Caki2 (cell line): ENCODE data around the gene SETD6. TPM values are rescaled to one million over a fixed set of nuclear protein-coding genes. Genes with fewer than 3 reads are reported as not detected.
"Not testable (repeated sequence)": the region's sequence is repeated elsewhere in the genome, so short reads cannot be mapped to it uniquely, and the experiment has no call there.

Source experiments
- DNase-seq: peaks from one replicate; pipeline ENCODE4 v3.0.0-alpha.2; 2015; ENCODE audit warnings: low read depth
- in situ Hi-C: cut with HindIII; loops from 2 replicates; pipeline ENCODE4 v1.10.0; 2016; ENCODE audit warnings: low sequenced_read_pairs, low pct_unique_long_range_greater_than_20kb, mixed read lengths
- total RNA-seq: library from RNA; depleted of rRNA; stranded (reverse); fragments of >200 nt; shearing (Covaris generic); gene quantifications from 2 replicates; pipeline ENCODE4 v1.2.3, GENCODE V29; 2014; ENCODE audit warnings: low replicate concordance; rRNA removed

SETD6 gene
- total RNA-seq, result 17.8 and 26.2 TPM in 2 replicates

- in situ Hi-C loops, result no loop called here
- peak; percentile 81 for DNase-seq
Observed at GRCh38 chr16:58515125-58515870, at the start of gene SETD6. TSS of gene SETD6 (plus strand) at chr16:58515517. CDS start at chr16:58515538, 21 bp downstream.

GRCh38 chr16:58465817-58466216, 49.5 kb upstream of the SETD6 start:
- in situ Hi-C loops, result no loop called here

GRCh38 chr16:58466396-58466795, 48.9 kb upstream of the SETD6 start:
- DNase-seq, result no peak
- in situ Hi-C loops, result no loop called here

More at GRCh38 chr16:58465817-58466216, 49.5 kb upstream of the SETD6 start:
- no peak for DNase-seq

DNA sequence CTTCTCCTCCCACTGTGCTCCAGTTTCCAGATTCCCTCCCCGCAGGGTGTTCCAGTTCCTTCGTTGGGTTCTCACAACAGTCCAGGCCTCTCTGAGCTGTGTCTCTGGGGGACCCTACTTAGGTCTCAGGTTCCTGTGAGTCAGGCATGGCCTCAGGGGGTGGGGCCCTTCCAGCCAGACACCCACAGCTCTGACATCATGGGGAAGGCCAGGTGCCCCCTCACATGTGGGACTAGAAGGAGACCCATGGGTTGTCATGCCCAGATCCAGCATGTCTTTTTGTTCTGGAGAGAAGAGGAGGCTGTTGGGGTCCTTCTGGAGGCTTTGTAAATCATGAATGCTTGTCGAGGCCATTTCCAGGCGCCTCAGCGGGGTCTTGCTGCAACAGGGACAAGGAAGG, 47.4 kb upstream of the SETD6 start:
- in situ Hi-C loops, result no loop called here

DNA sequence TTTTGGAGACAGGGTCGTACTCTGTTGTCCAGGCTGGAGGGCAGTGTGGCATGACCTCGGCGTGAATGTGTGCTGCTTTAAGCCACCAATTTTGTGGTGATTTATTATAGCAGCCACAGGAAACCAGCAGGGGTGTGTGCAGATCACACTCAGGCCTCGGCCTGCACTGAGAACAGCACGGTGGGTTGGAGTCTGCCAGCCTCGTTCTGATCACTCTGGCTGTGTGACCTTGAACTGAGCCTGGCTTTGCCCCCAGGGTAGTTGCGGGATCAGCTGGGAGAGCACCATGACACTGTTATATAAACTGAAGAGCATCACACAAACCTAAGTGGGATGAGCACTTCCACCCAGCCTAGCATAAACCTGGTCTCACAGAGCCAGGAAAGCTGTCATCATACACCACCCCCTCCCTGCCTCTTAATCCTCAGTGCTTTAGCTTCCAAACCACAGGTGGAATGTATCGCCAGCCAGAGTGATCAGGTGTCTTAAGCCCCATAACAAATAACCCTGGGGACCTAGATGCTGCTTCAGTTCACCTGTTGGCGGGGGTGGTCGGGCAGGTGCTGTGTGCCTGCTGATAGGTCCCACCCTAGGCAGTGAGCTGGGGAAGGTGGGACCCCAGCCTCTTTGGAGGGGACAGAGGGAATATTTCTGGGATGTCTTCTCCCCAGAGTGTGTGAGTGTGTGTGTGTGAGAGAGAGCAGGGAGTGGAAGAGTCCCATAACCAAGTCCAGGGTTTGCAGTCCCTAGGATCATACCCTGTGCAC, 43.9 kb upstream of the SETD6 start:
- no peak for DNase-seq
- in situ Hi-C loops, result no loop called here

More for the DNA sequence above, 47.4 kb upstream of the SETD6 start:
- DNase-seq, result no peak

DNA sequence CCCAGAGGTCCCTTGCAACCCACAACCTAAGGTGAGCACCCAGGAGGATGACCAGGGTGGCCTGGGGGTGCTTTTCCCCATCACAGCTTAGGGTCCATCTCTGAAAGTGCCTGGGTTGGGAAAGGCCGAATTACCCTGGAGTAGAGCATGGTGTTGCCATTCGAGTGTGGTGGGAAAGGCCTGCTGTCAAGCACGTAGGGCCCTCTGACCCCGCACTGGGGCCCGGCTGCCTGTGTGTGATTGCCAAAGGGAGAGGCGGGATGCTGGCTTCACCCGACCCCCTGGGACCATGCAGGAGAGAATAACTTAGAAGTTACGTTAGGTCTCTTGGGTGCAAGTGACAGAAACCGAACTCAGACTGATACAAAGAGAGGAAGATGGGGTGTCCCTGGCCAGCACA, 43.1 kb upstream of the SETD6 start:
- no peak for DNase-seq
- in situ Hi-C loops, result no loop called here

DNA sequence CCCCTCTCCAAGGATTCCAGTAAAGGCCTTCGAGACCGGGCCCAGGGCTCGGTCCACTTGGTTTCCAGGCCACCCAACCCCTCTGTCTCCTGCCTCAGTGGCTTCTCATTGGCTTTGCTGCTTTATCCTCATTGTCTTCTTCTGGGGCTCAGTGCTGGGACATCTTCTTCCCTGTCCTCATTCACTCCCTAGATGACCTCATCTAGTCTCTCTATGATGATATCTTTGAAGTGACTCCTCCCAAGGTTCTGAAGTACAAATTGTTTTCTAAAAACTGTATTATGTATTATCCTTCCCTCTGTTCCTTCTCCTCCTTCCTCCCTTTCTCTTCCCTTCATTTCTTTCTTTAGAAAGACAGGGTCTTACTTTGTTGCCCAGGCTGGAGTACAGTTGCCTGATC, 42.5 kb upstream of the SETD6 start:
- in situ Hi-C loops, result no loop called here
- no peak for DNase-seq

DNA sequence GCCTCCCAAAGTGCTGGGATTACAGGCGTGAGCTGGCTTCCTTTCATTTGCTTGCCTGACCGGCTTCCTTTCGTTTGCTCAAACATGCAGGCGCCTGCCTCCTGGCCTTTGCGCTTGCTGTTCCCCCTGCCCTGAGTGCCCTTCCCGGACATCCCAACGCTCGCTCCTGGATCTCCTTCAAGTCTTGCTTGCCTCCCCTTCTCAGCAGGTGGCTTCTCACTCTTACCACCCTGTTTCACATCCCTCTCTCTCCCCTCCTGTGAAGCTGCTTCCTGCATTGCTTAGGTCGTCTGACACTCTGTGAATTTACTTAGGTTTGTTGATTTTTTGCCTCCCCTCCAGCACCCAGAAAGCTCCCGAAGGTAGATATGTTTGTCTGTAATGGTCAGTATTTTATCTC, 41.0 kb upstream of the SETD6 start:
- in situ Hi-C loops, result no loop called here
- DNase-seq, result no peak

DNA sequence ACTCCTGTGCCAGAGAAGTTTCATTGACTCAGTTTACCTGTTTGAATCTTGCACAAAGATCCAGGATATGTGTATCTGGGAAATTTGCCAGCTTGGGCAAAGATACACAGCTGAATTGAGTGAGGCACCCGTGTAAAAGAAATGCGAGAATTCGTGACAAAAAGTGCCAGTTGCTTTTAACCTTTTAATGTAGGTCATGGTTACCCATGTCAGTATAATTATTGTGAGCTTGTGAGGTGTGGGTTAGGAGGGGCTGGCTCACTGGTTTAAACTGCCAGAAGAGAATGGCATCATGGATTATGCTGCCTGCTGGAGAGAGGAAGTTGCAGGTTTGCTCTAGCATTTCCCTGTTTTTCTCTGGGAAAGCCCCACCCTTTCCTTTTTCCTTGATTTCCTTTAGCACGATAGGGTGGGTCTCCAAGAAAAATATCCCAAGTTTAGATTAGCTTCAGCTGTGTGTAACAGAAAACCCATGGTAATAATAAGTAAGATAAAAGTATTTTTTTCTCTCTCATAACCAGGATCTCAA, 40.2 kb upstream of the SETD6 start:
- in situ Hi-C loops, result no loop called here
- no peak for DNase-seq

GRCh38 chr16:58476791-58477190, 38.5 kb upstream of the SETD6 start:
- no peak for DNase-seq
- in situ Hi-C loops, result no loop called here

GRCh38 chr16:58478427-58478826, 36.9 kb upstream of the SETD6 start:
- in situ Hi-C loops, result no loop called here
- DNase-seq, result no peak

GRCh38 chr16:58481226-58481869, 34.0 kb upstream of the SETD6 start:
- DNase-seq, result no peak
- in situ Hi-C loops, result no loop called here

DNA sequence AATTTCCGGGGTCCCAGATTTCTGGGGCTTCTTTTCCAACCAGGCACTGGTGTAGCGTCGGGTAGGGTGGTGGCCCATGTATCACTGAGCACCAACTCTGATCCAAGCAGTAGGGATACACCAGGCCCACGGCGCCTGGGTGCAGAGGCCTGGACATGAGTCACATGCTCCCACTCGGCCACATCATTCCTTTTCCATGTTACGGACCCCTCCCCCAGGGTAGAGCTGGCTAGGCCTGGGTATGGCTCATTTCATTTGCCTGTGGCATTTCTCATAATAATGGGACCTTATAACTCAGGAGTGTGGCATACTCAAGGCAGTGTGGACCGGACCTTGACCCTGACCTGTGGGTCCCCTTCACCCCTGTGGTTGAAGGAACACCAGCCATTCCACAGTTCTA, 33.4 kb upstream of the SETD6 start:
- in situ Hi-C loops, result no loop called here
- DNase-seq, result no peak

- in situ Hi-C loops, result no loop called here
- no peak for DNase-seq
Observed at GRCh38 chr16:58485184-58485887, 30.0 kb upstream of the SETD6 start.

DNA sequence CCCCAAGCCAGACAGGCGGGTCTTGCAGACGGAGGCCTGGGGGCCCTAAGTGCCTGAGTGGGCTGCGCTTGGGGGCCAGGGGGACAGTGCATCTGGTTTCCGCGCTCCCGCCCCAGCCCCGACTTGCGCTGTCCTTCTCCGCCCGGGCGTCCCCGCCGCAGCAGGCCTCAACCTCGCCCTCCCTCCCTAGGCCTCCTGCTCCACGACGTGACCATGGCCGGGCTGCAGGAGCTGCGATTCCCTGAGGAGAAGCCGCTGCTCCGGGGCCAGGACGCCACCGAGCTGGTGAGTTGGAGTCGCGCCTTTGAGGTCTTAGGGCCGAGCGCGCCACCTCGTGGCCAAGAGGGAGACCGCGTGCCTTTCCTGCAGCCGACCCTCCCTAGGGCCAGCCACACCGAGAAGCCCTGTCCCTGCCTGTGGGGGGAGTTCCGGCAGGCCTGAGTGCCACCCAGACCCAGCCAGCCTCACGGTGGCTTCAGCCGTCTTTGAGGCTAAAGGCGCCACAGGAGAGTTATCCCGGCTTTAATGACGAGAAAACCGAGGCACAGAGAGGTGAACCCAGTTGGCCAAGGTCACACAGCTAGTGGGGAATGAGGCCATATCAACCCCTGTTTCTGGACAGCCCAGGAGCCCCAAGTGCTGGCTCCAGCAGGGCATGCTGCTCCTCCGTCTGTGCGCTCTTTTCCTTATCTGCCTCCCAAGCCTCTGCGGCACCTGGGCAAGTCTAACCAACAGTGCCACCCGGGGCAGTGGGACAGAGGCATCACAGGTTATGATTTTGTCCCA, 27.6 kb upstream of the SETD6 start:
- in situ Hi-C loops, result no loop called here
- peak; percentile 62 for DNase-seq

DNA sequence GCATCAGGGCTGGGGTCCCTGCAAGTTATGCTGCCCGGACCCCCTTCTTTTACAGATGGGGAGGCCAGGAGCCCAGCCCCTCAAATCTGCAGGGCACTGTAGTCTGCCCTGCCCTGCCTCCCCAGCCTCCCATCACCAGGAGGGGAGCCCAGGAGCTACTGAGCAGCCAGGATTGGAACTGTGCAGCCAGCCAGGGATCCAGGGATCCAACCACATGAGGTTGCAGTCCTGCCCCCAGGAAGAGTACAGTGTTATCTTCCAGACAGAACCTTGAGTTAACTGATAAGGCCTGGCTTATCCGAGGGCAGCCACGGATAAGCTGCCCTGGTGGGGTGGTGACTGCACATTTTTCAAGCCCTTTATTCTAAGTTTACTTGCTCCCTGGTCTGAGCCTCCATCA, 26.8 kb upstream of the SETD6 start:
- in situ Hi-C loops, result no loop called here
- no peak for DNase-seq

DNA sequence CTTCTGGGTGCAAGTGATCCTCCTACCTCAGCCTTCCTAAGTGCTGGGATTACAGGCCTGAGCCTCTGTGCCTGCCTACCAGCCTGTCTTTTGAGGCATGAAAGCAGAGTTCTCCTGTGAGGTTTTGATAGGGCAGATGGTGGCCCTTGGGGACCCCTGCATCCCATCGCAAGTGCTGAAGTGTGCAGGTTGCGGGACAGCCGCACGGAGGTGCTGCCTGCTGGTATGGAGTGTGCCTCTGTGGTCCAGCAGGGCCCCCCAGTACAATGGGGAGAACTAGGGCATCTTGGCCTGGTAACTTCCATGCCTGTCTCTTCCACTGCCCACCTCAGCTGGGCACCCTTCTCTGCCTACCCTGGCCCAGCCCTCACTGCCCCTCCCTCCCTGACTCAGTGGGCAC, 25.3 kb upstream of the SETD6 start:
- in situ Hi-C loops, result no loop called here
- DNase-seq, result no peak

DNA sequence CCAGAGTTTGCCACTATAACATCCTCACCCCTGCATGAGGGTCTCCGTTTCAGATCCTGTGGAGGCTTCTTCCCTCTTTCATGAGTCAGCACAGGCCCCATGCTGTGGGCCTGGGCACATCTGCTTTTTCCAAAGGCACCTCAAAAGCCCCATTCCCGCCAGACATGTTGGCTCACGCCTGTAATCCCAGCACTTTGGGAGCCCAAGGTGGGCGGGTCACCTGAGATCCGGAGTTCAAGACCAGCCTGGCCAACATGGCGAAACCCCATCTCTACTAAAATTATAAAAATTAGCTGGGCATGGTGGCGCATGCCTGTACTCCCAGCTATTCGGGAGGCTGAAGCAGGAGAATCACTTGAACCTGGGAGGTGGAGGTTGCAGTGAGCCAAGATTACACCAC, 24.8 kb upstream of the SETD6 start:
- DNase-seq, in situ Hi-C loops: not testable (repeated sequence)
